ENCODE measurements around the gene RAPGEF4. TPM values are rescaled to one million over a fixed set of nuclear protein-coding genes. Genes with fewer than 3 reads are reported as not detected.
"Not testable (repeated sequence)": the region's sequence is repeated elsewhere in the genome, so short reads cannot be mapped to it uniquely, and the experiment has no call there.

RAPGEF4 gene
- total RNA-seq, 1 donor from 2014 or later: 0.57 TPM

- H3K4me1 Mint-ChIP-seq (ENCODE audit: low read depth): no peaks in the 10 kb centered on the region
- H3K27me3 Mint-ChIP-seq (ENCODE audit: low read depth): no peaks in the 10 kb centered on the region
- no peaks in the 10 kb centered on the region for H3K36me3 Mint-ChIP-seq (ENCODE audit: low read depth)
- no peak overlapping the region for H3K4me3 Mint-ChIP-seq (ENCODE audit: unreplicated experiment)
- no peak overlapping the region for H3K27ac Mint-ChIP-seq (ENCODE audit: unreplicated experiment)
- DNase-seq (ENCODE audit: low spot score): no peak
- TF ChIP-seq, protein P1, sequence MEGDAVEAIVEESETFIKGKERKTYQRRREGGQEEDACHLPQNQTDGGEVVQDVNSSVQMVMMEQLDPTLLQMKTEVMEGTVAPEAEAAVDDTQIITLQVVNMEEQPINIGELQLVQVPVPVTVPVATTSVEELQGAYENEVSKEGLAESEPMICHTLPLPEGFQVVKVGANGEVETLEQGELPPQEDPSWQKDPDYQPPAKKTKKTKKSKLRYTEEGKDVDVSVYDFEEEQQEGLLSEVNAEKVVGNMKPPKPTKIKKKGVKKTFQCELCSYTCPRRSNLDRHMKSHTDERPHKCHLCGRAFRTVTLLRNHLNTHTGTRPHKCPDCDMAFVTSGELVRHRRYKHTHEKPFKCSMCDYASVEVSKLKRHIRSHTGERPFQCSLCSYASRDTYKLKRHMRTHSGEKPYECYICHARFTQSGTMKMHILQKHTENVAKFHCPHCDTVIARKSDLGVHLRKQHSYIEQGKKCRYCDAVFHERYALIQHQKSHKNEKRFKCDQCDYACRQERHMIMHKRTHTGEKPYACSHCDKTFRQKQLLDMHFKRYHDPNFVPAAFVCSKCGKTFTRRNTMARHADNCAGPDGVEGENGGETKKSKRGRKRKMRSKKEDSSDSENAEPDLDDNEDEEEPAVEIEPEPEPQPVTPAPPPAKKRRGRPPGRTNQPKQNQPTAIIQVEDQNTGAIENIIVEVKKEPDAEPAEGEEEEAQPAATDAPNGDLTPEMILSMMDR (IDR thresholded peaks at IDR 0.05): no peak
- no peaks in the 10 kb centered on the region for H3K9me3 Mint-ChIP-seq (ENCODE audit: low read depth)
Observed at GRCh38 chr2:172792711-172793110, 57.1 kb downstream of the RAPGEF4 start.

DNA sequence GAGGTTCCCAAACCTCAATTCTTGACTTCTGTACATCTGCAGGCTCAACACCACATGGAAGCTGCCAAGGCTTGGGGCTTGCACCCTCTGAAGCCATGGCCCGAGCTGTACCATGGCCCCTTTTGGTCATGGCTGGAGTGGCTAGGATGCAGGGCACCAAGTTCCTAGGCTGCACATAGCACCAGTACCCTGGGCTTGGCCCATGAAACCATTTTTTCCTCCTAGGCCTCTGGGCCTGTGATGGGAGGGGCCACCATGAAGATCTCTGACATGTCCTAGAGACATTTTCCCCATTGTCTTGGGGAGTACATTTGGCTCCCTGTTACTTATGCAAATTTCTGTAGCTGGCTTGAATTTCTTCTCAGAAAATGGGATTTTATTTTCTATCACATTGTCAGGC, 67.7 kb downstream of the RAPGEF4 start:
- not testable (repeated sequence) for H3K27me3 Mint-ChIP-seq (ENCODE audit: low read depth); H3K27ac Mint-ChIP-seq (ENCODE audit: unreplicated experiment); H3K4me1 Mint-ChIP-seq (ENCODE audit: low read depth); H3K36me3 Mint-ChIP-seq (ENCODE audit: low read depth); DNase-seq (ENCODE audit: low spot score); H3K4me3 Mint-ChIP-seq (ENCODE audit: unreplicated experiment)
- H3K9me3 Mint-ChIP-seq (ENCODE audit: low read depth): peaks cover 11% of the 10 kb centered on the region

GRCh38 chr2:172804423-172804822, 68.8 kb downstream of the RAPGEF4 start:
- H3K27ac Mint-ChIP-seq (ENCODE audit: unreplicated experiment): no peak overlapping the region
- TF ChIP-seq, protein P1 (IDR thresholded peaks at IDR 0.05): no peak
- peaks cover 4% of the 10 kb centered on the region for H3K4me1 Mint-ChIP-seq (ENCODE audit: low read depth)
- H3K36me3 Mint-ChIP-seq (ENCODE audit: low read depth): peaks cover 5% of the 10 kb centered on the region
- peaks cover 11% of the 10 kb centered on the region for H3K9me3 Mint-ChIP-seq (ENCODE audit: low read depth)
- no peak overlapping the region for H3K4me3 Mint-ChIP-seq (ENCODE audit: unreplicated experiment)
- no peaks in the 10 kb centered on the region for H3K27me3 Mint-ChIP-seq (ENCODE audit: low read depth)
- DNase-seq (ENCODE audit: low spot score): no peak

GRCh38 chr2:172806493-172806892, 70.8 kb downstream of the RAPGEF4 start:
- H3K27ac Mint-ChIP-seq (ENCODE audit: unreplicated experiment): no peak overlapping the region
- no peak for DNase-seq (ENCODE audit: low spot score)
- H3K4me1 Mint-ChIP-seq (ENCODE audit: low read depth): peaks cover 4% of the 10 kb centered on the region
- peaks cover 5% of the 10 kb centered on the region for H3K36me3 Mint-ChIP-seq (ENCODE audit: low read depth)
- peaks cover 11% of the 10 kb centered on the region for H3K9me3 Mint-ChIP-seq (ENCODE audit: low read depth)
- no peak overlapping the region for H3K4me3 Mint-ChIP-seq (ENCODE audit: unreplicated experiment)
- TF ChIP-seq, protein P1 (IDR thresholded peaks at IDR 0.05): peak; percentile 96
- no peaks in the 10 kb centered on the region for H3K27me3 Mint-ChIP-seq (ENCODE audit: low read depth)

GRCh38 chr2:172806996-172807395, 71.4 kb downstream of the RAPGEF4 start:
- Mint-ChIP-seq H3K9me3 (ENCODE audit: low read depth) (peaks cover 11% of the 10 kb centered on the region), H3K27ac (ENCODE audit: unreplicated experiment) (no peak overlapping the region), H3K4me3 (ENCODE audit: unreplicated experiment) (no peak overlapping the region), H3K4me1 (ENCODE audit: low read depth) (peaks cover 4% of the 10 kb centered on the region), H3K36me3 (ENCODE audit: low read depth) (peaks cover 5% of the 10 kb centered on the region), H3K27me3 (ENCODE audit: low read depth) (no peaks in the 10 kb centered on the region)
- DNase-seq (ENCODE audit: low spot score): no peak
- TF ChIP-seq, protein P1 (IDR thresholded peaks at IDR 0.05): no peak

DNA sequence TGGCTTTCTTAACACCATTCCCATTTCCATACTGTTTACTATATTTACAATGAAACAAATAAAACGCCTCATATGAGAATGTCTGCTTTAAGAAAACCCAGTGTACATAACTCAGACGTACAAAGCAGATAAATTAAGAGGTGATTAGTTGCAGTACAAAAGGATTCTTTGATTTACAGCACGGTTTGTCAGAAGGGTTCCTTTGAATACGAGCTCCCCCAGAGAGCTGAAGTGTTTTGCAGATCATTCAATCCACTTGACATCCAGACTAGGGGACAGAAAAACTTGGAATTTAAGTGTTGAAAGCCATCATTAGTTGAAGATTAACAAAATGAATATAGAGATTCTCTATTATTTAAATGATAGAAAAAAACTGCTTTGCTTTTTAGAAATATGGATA, 72.5 kb downstream of the RAPGEF4 start:
- Mint-ChIP-seq H3K27me3 (ENCODE audit: low read depth) (no peaks in the 10 kb centered on the region), H3K36me3 (ENCODE audit: low read depth) (peaks cover 2% of the 10 kb centered on the region), H3K27ac (ENCODE audit: unreplicated experiment) (no peak overlapping the region), H3K4me1 (ENCODE audit: low read depth) (peaks cover 4% of the 10 kb centered on the region), H3K4me3 (ENCODE audit: unreplicated experiment) (no peak overlapping the region), H3K9me3 (ENCODE audit: low read depth) (peaks cover 6% of the 10 kb centered on the region)
- DNase-seq (ENCODE audit: low spot score): no peak
- TF ChIP-seq, protein P1 (IDR thresholded peaks at IDR 0.05): no peak
